ENCODE measurements around the gene CCDC63. TPM values are rescaled to one million over a fixed set of nuclear protein-coding genes. Genes with fewer than 3 reads are reported as not detected.
"Not testable (repeated sequence)": the region's sequence is repeated elsewhere in the genome, so short reads cannot be mapped to it uniquely, and the experiment has no call there.

CCDC63 gene
- total RNA-seq, 1 donor from 2014 or later: not detected

DNA sequence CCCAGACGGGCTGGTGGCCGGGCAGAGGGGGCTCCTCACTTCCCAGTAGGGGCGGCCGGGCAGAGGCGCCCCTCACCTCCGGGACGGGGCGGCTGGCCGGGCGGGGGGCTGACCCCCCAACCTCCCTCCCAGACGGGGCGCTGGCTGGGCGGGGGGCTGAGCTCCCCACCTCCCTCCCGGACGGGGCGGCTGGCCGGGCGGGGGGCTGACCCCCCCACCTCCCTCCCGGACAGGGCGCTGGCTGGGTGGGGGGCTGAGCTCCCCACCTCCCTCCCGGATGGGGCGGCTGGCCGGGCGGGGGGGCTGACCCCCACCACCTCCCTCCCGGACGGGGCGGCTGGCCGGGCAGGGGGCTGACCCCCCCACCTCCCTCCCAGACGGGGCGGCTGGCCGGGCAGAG, 103.7 kb downstream of the CCDC63 start:
- DNase-seq (ENCODE audit: low read depth): not testable (repeated sequence)

GRCh38 chr12:110950867-110951266, 104.1 kb downstream of the CCDC63 start:
- DNase-seq (ENCODE audit: low read depth): not testable (repeated sequence)

Other genes with a start within 250 kb of the CCDC63 start
- 34.6 and 48.4 TPM in 2 replicates for gene TCTN1, start 232.9 kb upstream of the CCDC63 start, total RNA-seq
- gene HVCN1, start 157.9 kb upstream of the CCDC63 start, total RNA-seq: 3.2 and 3.9 TPM in 2 replicates
- gene PPP1CC, start 104.1 kb upstream of the CCDC63 start, total RNA-seq: 104 and 120 TPM in 2 replicates
- 20.2 and 24.6 TPM in 2 replicates for gene MYL2, start 73.6 kb downstream of the CCDC63 start, total RNA-seq
- 0.05 TPM in 1 of 2 replicates, not detected in the other for gene CUX2, start 187.2 kb downstream of the CCDC63 start, total RNA-seq

All from myocyte (in vitro differentiated cells).